Erythroblast (primary cell): ENCODE results near the gene ACTR10.

Experiments used
- GATA1 ChIP-seq: IDR thresholded peaks from 2 replicates; pipeline ENCODE4 v1.6.1; 2011; ENCODE audit warnings: low read depth, mild to moderate bottlenecking, control low read depth, low read length, moderate library complexity
- POLR2A ChIP-seq: IDR thresholded peaks from 2 replicates; pipeline ENCODE4 v1.6.1; 2011; ENCODE audit warnings: mild to moderate bottlenecking, low read length

- TF ChIP-seq POLR2A, result no peak
- no peak for TF ChIP-seq GATA1
Measured at GRCh38 chr14:58265401-58265800, 65.5 kb downstream of the ACTR10 start.
